Measurements from ENCODE around the gene MS4A14.

GRCh38 chr11:60372767-60373166 lies 23.5 kb upstream of the MS4A14 start:
- no peak for TF ChIP-seq CTCF (IDR thresholded peaks at IDR 0.05; ENCODE audit: insufficient read depth, low read length, poor library complexity, severe bottlenecking)
- no peak for TF ChIP-seq EZH2phosphoT487 (conservative IDR thresholded peaks at IDR 0.05; ENCODE audit: low read length)
